ENCODE measurements around the gene WNT3.
"Not testable (repeated sequence)": the region's sequence is repeated elsewhere in the genome, so short reads cannot be mapped to it uniquely, and the experiment has no call there.

WNT3 gene

DNA sequence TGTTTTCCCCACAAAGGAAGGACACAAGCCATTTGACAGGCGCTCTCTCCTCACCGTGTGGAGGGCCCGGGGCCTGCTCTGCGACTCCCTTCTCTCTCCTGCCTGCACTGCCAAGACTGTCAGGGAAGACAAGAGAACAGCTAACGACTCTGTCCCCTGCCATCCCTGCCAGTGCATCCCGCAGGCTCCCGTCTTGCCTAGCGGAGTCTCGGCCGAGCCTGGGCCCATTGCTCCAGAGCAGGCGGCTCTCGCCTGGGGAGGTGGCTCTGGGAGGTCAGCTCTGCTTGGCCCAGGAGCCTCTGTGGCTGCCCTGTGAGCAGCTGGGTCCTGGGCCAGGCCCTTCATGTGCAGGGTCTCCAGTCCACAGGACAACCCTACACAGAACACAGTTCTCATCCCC is 53.0 kb downstream of the WNT3 start:
- no peak for DNase-seq (ENCODE audit: low read depth in 2 of 2)

DNA sequence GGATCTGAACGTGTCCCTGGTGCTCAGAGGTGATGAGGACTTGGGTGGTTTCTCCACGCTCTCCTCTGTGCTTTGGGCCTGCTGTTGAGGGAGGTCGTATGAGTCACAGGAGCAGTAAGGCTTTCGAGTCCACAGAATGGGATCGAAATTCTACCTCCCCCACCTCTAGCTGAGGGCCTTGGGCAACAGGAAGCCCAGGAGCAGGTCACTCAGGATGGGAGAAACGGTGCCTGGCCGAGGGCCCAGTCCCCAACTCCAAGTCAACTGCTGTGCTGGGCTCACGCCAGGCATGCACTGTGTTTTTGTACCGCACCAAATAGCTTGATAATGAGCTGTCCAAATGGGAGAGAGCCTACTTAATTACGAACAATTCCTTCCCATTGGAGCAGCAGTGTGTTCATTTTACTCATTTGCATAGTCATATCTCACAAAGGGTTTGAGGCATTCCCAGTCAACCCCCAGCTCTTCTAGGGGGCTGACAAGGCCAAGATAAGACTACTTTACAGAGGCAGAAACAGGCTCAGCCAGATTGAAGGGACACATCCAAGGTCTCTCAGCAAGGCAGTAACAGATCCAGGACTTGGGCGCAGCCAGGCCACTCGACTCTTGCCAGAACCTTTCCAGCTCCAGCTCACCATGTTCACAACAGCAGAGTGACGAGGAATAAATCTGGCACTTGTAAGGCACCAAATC is 53.6 kb downstream of the WNT3 start:
- DNase-seq (ENCODE audit: low read depth in 2 of 2): no peak

DNA sequence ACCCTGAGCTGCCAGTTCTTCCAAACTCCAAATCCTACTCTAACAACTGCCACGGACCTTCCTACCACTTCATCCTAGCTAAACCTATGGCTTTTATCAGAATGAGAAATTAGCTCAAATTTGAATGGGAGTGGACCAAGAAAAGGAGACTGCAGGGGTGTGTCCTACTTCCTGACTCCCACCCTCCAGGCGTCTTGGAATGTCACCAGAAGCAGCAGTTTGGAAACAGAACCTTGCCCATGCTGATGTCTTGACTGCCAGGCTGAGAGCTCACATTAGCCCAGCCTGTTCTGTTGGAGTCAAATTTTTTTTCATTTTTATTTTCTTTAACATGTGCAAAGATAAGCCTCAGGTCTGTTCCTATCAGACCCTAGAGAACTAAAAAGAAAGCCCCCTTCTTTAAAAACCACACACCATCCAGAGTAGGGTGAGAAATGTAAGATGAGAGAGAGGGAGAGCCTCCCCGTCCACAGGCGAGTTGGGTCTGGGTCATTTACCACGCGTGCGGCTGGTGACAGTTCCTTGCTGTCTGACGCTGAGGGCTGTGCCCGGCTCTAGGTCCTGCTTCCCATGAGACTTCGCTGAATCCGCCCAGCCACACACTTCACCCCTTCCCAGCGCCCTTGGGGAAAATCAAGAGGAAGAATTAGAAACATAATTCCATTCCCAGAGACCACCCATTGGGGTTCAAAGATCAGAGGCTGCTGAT is 54.3 kb downstream of the WNT3 start:
- DNase-seq (ENCODE audit: low read depth in 2 of 2): no peak

DNA sequence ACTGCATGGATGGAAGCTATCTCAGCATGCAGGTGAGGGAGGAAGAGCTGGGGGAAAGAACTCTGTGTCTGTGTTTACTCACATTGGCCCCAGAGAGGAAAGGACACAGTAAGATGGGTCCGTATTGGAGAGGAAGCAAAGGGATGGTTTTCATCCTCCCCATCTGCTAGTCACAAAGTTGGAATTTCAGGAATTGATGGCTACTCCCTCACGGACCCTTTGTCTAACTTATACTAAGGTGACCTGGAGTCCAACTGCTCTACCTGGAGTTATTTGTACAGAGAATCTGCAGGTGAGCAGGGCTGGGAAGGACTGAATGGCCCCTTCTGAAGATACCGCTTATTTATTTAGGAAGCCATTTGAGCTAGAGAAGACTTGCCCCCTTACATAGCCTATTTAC is 55.1 kb downstream of the WNT3 start:
- DNase-seq (ENCODE audit: low read depth in 2 of 2): no peak

DNA sequence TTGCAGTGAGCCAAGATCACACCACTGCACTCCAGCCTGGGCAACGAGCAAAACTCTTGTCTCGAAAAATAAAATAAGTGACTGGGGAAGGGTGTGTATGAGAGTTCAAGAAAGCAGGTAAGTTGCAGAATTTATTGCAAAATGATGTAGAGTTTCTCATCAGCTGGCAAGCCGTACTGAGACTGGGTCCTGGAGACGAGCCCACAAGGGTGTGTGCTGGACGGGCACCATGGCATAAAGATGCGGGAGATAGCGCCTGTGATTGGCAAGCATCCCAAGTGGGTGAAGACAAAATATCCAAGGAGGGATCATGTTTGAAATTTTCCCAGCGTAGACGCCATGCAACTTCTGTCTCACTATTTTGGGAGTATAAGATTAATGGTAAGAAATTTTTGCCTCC is 59.4 kb downstream of the WNT3 start:
- DNase-seq (ENCODE audit: low read depth in 2 of 2): no peak

DNA sequence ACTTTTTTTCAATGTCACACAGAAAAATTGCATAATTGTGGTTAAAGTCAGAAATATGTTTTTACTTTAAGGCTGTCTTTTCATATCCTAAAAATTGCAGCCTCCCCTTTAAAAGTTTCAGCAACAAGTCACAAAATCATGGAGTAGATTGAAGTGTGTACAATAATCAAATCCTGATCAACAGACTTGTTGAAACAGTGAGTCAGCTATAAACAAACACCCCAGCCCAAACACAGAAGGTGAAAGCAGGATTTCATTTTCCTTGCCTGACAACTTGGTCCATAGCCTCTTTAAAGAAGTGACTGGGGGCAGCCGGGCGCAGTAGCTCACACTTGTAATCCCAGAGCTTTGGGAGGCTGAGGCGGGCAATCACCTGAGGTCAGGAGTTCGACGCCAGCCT is 59.9 kb downstream of the WNT3 start:
- DNase-seq (ENCODE audit: low read depth in 2 of 2): no peak

DNA sequence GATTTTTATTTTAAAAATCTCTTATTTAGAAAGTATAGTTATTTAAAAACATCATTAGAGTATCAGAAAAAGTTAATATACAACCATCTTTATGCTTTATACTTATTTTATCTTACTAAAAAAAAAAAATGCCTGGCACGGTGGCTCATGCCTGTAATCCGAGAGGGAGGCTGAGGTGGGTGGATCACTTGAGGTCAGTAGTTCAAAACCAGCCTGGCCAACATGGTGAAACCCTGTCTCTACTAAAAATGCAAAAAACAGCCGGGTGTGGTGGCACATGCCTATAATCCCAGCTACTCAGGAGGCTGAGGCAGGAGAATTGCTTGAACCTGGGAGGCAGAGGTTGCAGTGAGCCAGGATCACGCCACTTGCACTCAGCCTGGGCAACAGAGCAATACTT is 60.9 kb downstream of the WNT3 start:
- not testable (repeated sequence) for DNase-seq (ENCODE audit: low read depth in 2 of 2)

DNA sequence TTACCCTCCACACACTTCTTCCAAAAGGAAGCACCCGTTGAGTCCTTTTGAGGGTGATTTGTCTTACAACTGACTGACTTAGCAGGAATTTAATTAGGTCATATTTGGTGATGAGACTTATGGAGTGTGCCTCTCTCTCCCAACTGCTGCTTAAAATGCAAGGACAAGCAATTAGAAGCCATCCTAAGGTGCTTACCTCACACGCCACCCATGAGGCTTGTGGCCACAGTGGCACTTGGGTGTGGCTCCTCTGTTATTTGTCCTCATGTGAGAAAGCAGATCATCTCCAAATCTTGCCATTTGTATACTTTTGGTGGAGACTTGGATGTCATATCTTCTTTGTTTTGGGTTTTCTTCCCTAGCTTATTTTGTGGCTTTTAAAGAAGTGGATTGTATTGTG is 61.6 kb downstream of the WNT3 start:
- DNase-seq (ENCODE audit: low read depth in 2 of 2): no peak

DNA sequence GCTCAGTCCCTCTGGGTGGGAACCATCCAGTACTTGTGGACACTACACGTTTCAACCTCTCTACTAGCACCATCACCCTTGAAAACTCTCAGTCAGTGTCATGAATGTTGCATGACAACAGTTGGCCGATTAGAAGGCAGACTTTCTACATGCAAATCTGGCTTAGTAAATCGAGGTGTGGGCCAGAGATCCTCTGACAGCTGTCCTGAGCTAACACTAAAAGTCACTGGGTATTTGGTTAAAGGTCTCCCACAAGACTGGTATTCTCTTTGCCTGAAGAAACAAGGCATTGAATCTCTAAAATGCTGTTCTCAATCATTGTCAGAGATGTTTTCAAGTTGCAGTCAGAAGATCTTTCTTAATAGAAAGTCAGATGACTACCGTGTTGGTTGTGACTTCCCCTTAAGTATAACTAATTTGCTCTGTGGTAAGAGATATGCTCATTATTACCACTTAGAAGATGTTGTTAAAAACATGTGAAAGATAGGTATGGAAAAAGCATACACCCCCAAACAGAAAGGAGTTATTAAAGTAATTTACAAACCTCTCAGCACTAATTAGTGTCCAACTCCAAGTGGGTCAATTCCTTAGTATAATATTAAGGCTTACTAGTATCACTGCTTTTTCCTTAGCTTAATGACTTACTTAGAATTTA is 62.3 kb downstream of the WNT3 start:
- no peak for DNase-seq (ENCODE audit: low read depth in 2 of 2)

DNA sequence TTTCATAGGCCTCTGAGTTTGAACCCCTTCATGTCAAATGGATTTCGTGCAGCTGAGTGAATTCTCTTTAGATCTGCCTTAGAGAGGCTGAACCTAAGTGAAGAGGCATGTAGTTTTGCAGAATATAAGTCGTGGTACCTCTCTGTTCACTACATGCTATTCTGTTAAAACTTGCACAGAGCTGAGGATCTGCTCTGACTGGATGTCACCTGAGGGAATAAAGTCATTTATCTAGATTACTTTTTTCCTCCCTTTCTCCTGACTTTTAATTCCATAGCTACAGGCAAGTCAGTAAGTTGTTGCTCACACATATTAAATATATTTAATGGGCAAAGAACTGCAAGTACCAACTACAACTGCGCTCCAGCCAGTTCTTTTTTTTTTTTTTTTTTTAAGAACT is 64.7 kb downstream of the WNT3 start:
- no peak for DNase-seq (ENCODE audit: low read depth in 2 of 2)

DNA sequence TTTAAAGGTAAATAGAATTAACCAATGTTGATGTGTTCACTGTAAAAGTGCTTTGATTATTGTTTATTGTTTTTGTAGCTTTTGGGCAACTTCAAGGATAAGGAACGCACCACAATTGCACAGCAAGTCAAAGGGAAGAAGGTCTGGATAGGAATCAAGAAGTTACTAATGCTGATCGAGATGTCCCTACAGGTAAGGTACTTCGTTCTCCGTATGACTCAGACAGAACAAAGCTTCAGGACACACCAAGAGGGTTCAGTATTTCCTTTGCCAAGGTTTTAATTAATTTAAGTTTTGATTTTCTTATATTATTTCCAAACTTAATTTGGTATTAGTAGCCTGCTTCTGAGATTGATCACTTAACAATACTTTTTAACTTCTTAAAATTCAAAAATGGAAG is 67.1 kb downstream of the WNT3 start:
- DNase-seq (ENCODE audit: low read depth in 2 of 2): no peak

DNA sequence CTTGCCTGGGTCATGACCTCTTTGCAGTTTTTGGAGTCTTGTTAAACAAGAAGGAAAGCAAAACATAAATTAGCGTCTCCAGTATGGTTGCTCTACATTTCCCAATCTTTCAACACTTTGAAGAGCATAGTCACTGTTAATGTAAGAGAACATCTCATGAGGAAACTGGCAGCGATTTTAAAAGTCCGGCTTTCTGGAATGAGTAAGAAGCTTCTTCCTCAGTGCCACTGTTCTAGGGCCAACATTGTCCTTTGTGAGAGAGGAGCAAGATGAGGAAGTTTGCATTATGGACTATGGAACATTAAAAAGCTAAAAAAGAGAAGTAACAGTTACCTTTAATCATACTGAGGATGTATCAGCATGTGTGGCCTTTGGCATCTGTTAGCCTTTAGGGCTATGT is 73.1 kb downstream of the WNT3 start:
- no peak for DNase-seq (ENCODE audit: low read depth in 2 of 2)

DNA sequence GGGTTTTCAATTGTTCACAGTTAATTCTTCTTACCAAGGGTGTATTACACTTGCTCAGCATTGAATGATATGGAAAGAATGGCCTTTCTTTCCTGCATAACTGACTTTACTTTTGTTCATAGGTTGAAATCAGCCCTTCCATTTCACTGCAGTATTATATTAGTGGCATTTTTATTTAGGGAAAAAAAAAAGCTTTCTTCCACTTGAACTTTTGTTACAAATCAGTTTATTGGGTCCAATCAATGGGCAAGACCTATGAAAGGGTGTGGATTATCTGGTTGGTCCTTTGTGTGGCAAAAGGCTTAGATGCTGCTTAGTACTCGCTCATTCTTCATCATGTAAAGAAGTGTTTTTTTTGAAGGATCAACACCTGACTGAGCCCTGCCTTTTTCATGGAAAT is 74.1 kb downstream of the WNT3 start:
- no peak for DNase-seq (ENCODE audit: low read depth in 2 of 2)

DNA sequence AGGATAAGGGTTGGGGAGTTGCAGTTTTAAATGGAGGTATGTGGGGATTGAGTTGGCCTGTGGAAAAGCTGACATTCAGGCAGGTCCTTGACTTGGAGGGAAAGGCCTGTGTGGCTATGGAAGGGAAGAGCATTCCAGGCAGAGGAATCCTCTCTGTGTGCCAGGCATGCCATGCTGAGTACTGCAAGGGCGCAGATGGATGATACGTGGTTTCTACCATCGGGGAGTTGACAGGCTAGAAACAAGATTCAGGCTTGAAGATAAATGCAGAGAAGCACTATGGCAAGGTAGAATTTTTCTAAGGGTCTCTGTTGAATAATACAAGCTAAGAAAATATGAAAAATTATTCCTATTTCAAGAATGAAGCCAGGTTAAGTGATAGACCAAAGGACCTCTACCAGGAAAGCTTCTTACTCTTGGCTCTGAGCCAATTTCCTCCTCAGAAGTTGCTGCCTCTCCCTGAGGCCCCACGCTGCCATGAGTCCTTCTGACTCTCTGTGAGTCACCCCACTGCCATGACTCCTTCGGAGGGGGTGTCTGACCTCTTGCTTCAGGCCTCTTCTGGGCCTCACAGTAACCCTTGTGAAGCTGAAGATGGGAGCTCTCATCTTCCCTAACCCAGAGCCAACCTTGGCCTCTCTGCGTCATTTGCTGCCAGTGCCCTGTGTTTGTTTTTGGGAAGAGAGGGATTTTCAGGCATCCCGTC is 75.8 kb downstream of the WNT3 start:
- no peak for DNase-seq (ENCODE audit: low read depth in 2 of 2)

DNA sequence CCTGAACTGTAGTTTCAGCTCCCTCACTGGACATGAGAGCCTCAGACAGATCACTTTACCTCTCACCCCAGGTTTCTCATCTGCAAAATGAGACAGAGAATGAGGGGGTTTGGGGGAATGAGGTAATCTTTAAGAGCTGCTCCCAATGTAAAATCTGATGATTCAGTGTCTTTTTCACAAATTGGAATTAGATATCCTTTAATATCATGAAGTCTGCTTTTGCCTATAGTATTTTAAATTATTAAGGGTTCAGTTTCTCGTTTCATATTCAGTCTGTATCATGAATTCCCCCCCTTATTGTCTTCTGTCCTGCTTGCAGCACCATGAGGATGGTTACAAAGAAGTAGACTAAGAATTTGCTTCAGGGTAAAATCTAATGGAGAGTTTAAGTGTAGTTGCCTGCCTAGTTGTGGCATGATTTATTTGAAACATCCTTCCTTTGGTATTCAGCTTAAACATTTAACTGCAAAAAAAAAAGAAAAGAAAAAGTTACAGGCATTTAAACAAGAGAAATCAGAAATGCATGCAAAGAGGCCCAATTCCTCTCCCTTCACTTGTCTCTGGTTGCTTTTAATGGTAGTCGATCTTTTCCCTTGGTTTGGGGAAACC is 77.3 kb downstream of the WNT3 start:
- no peak for DNase-seq (ENCODE audit: low read depth in 2 of 2)

DNA sequence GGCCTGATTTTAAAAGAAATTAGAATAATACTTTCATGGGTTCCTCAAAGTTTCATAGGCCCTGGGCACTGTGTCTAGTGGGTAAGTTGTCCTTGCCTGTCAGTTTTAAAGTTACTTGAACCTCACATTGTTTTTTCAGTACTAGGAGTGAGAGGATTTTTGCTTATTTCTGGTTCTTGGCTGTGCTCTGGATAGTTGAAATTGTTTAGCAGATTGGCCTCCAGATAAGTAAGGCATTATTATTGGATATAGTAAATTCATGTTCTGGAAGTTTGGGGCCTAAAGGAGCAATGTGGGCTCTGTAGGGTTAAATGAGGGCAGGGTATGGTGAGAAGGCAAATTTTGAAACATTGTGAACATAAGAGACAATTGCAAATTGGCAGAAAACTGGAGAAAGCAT is 78.5 kb downstream of the WNT3 start:
- no peak for DNase-seq (ENCODE audit: low read depth in 2 of 2)

DNA sequence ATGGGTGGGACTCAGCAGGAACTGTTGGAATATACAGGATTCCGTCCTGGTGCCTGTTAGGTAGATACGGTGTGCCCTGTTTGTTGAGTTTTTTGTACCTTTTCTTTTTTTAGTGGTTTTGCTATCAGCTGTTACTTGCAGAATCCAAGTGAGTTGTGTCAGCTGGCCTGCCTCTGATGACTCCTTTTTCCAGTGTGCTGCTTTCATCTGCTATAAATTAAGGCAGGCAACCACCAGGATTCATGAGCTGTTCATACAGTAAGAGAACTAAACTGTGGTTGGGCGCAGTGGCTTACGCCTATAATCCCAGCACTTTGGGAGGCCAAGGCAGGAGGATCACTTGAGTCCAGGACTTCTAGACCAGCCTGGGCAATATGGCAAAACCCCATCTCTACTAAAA is 79.9 kb downstream of the WNT3 start:
- DNase-seq (ENCODE audit: low read depth in 2 of 2): no peak

DNA sequence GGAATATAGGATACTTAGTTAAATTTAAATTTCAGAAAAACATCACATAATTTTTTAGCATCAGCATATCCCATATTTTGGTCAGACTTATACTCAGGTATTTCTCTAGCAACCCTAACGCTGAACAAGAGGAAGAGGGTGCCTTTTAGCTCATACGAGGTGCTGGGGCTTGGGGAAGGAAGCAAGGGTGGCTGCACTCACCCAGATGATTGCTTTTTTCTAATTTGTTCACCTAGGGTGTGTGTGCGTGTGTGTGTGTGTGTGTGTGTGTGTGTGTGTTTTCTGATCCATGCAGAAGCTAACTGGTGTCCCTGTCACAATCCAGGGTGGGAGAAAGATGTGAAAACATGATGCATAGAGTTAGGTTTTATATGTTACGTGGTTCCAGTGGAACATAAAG is 81.2 kb downstream of the WNT3 start:
- no peak for DNase-seq (ENCODE audit: low read depth in 2 of 2)

DNA sequence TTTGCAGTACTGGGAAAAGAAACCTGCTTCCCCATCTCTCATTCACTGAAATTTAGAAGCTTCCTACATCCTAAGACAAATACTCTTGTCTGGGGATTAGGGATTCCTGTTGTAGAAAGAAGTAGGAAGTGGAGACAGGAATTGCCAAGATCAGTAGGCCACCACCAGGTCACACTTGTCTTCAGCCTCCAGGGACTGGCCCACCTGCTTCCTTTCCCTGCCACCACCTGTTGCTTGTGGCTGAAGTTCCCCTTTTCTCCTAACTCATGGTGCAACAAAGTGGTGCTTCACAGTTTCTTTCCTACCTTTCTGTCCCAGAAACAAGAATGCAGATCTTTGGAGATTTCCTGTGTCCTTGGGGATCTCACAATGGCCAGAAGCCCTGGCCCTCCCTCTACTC is 82.4 kb downstream of the WNT3 start:
- DNase-seq (ENCODE audit: low read depth in 2 of 2): no peak

DNA sequence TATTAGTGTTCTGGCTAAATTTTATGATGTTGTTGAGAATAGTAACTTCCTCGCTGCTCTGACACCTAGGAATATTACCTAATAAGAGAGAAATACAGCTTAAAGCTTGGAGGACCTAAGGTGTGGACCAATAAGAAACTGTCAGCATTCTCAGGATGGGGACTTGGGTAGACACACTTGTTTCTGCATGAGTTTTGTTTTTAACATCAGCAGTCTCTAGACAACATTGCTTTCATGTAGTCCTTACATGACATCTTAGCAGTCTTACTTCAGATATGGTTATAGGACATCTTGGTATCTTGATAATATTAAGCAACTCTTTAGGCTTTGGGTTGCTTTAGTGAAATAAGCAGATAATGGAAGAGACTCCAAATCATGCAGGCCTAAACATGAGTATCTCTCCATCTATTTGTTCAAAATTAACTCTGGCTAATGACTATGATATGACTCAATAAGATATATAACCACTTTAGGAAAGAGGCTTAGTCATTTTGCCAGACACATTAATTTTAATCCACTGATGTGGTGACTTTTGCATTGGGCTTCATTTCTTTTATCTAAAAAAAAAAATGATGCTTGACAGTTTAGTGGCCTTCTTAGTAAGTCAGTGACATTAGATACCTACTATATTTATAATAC is 84.5 kb downstream of the WNT3 start:
- no peak for DNase-seq (ENCODE audit: low read depth in 2 of 2)

DNA sequence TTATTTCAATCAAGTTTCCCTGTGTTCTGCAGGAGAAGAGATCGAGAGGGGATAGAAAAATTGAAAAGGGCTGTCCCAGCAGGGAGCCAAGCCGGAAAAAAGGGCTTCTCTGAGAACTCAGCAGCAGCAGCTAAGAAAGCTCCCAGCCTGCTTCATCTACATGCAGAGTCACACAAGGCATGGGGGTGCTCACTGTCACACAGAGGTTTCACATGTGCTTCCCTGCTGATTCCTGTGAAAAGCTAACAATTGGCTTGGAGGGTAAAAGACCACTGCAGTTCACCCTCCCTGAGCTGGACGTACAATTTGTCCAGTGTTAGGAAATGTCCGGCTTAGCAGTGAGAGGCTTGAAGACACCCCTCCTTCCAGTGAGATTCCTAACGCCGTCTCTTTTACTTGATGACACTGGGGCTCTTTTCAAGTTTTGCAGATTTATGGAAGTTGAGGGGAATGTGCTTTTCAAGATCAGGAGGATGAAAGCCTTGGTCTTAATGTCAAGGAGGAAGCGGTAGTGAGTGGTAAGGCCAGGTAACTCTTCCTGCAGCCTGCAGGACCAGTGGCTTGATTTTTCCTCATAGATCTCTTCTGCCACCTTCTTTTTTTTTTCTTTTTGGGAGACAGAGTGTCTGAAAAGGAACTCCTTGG is 85.6 kb downstream of the WNT3 start:
- DNase-seq (ENCODE audit: low read depth in 2 of 2): no peak
